ENCODE data around the gene LCN12.
A peak's percentile ranks its signal among the peaks of the same experiment; 100 is the strongest.

The LCN12 gene

DNA sequence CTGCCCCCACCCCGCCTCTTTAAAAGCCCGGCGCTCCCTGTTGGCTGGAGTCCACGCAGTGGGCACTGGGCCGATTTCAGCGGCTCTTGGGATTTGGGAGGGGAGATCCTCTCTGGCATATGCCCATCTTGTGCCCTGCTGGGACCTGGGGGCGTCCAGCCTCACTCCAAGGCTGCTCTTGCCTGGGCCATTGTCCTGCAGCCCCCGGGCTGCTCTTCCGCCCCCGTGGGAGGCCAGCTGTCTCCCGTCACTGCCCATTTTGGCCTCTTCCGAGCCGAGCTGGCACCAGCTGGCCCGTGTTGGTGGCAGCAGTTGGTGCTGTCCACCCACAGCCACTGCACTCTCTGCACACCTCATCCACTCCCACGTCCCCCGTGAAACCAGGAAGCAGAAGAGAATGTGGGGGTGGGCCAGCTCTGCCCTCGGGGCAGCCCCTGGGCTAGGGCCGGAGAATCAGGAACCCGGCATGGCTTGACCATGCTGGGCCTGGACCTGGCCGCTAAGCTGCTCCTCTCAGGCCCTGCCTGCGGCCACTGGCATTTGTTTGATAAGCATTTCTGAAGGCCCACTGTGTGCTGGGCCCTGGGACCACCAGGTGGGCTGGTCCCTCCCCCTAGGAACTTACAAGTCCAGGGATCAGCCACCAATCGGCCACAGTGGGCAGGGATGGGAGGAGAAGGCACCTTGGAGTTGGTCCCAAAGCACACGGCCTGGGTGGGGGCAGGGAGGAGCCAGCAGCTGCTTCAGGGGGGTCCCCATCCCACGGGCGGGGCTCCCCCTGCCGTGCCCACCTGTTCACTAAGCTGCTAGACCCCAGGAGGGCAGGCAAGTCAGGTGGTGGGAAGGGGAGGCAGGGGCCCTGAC is 4.8 kb upstream of the LCN12 start:
- no peaks in the 10 kb centered on the region for H3K9me3 ChIP-seq (ENCODE audit: insufficient read depth, low read length)
- no peaks in the 10 kb centered on the region for H3K27me3 ChIP-seq (ENCODE audit: insufficient read depth, insufficient read length)
- H3K4me1 ChIP-seq (ENCODE audit: insufficient read depth, insufficient read length), result peaks cover 32% of the 10 kb centered on the region
- DNase-seq (ENCODE audit: low read depth, low spot score), result no peak
- H3K4me3 ChIP-seq (ENCODE audit: insufficient read length, low read depth), result no peak overlapping the region
- TF ChIP-seq SUZ12 (IDR thresholded peaks at IDR 0.05; ENCODE audit: extremely low read depth, insufficient read depth, insufficient read length) (no peak), YY1 (IDR thresholded peaks at IDR 0.05; ENCODE audit: insufficient read depth, insufficient read length) (no peak), ZNF274 (IDR thresholded peaks at IDR 0.05; ENCODE audit: low read depth, low read length) (no peak)
- H3K36me3 ChIP-seq (ENCODE audit: insufficient read depth, insufficient read length, low read length), result peaks cover 13% of the 10 kb centered on the region
- no peak overlapping the region for H3K9ac ChIP-seq (ENCODE audit: insufficient read length, low read depth)

DNA sequence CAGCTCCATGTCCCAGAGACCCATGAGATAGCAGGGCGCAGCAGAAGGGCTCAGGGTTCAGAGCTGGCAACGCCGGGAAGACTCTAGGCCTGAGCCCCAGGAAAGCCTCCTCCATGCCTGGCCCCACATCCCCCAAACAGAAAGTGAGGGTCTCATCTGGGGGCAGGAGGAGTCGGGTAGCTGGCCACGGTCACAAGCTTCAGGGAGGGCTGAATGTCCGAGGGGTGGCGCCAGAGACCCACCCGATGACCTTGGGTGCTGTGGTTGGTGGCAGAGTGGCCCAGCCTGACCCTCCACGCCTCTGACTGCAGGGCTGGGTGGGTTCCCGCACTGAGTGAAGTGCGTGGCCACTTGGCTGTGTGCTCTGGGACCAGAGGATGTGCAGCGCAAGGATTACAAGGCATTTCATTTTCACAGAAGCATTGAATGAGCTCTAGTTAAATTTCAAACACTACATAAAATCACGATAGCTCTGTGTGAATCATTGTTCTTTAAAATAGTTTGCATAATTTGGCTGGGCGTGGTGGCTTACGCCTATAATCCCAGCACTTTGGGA is 4.0 kb upstream of the LCN12 start:
- Histone ChIP-seq H3K9me3 (ENCODE audit: insufficient read depth, low read length) (no peaks in the 10 kb centered on the region), H3K36me3 (ENCODE audit: insufficient read depth, insufficient read length, low read length) (peaks cover 5% of the 10 kb centered on the region), H3K4me1 (ENCODE audit: insufficient read depth, insufficient read length) (peaks cover 32% of the 10 kb centered on the region), H3K4me3 (ENCODE audit: insufficient read length, low read depth) (no peak overlapping the region), H3K9ac (ENCODE audit: insufficient read length, low read depth) (no peak overlapping the region), H3K27me3 (ENCODE audit: insufficient read depth, insufficient read length) (no peaks in the 10 kb centered on the region)
- DNase-seq (ENCODE audit: low read depth, low spot score), result no peak
- no peak for TF ChIP-seq ZNF274 (IDR thresholded peaks at IDR 0.05; ENCODE audit: low read depth, low read length)
- no peak for TF ChIP-seq SUZ12 (IDR thresholded peaks at IDR 0.05; ENCODE audit: extremely low read depth, insufficient read depth, insufficient read length)
- no peak for TF ChIP-seq YY1 (IDR thresholded peaks at IDR 0.05; ENCODE audit: insufficient read depth, insufficient read length)

DNA sequence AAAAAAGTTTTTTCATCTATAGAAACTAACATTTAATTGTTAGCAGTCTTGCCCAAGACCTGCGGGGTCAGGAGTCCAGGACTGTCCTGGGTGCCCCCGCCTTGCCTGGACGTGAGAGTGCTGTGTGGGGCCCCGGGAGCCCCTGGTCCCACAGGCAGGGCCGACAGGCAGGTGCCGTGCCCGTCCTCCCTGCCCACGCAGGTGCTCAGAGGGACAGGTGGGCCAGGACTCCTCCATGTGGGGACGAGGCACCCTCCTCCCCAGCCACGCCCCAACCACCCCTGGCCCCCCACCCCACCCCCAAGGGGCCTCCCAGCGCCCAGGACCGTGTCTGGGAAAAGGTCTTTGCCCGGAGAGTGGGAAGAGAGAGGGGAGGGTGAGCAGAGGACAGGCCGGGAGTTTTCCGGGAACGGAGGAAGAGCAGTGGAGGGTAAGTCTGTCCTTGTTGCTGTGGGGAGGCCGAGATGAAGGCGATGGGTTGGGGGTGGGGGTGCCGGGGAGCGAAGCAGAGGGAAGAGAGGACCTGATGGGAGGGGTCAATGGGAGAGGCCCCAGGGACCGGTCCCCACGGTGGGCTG is 2.7 kb upstream of the LCN12 start:
- H3K27me3 ChIP-seq (ENCODE audit: insufficient read depth, insufficient read length), result no peaks in the 10 kb centered on the region
- DNase-seq (ENCODE audit: low read depth, low spot score), result no peak
- H3K4me1 ChIP-seq (ENCODE audit: insufficient read depth, insufficient read length), result peaks cover 30% of the 10 kb centered on the region
- peak overlapping the region; percentile 77 for H3K4me3 ChIP-seq (ENCODE audit: insufficient read length, low read depth)
- H3K36me3 ChIP-seq (ENCODE audit: insufficient read depth, insufficient read length, low read length), result no peaks in the 10 kb centered on the region
- peak overlapping the region; percentile 74 for H3K9ac ChIP-seq (ENCODE audit: insufficient read length, low read depth)
- no peaks in the 10 kb centered on the region for H3K9me3 ChIP-seq (ENCODE audit: insufficient read depth, low read length)
- TF ChIP-seq SUZ12 (IDR thresholded peaks at IDR 0.05; ENCODE audit: extremely low read depth, insufficient read depth, insufficient read length), result no peak
- no peak for TF ChIP-seq YY1 (IDR thresholded peaks at IDR 0.05; ENCODE audit: insufficient read depth, insufficient read length)
- no peak for TF ChIP-seq ZNF274 (IDR thresholded peaks at IDR 0.05; ENCODE audit: low read depth, low read length)

DNA sequence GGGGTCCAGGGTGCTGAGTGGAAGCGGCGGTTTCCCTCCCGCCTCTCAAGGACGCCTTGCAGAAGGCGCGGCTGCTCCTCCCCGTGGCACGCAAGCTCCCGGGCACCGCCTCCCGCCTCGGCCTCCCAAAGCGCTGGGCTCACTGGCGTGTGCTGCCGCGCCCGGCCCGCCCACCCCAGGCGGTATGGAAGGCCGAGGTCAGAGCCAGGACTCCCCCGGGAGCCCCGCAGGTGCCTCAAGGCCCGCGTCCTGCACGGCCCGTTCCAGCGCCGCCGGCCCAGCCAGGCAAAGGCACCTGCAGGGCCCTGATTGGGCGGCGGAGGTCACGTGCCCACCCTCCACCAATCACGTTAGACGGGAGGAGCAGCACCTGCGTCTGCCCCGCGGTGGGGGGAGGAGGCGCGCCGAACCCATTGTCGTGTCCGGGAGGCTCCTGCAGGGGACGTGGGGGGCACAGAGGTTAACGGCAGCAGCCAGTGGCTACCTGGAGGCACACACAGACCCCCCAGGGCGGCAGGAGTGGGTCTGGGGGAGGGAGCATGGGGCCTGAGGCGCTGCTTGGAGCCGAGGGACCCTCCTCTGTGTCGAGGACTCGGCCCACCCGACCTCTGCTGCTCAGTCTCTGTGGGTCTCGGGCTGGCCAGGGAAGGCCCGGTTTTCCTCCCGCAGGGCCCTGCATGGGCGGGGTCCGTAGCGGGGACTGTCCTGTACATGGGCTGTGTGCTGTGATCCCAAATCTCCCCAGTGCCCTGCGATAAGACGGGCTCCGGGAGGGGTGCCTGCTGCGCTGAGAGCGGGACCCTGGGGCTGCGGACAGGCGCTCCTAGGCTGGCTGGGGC is 2.0 kb upstream of the LCN12 start:
- peak overlapping the region; percentile 77 for H3K4me3 ChIP-seq (ENCODE audit: insufficient read length, low read depth)
- no peaks in the 10 kb centered on the region for H3K36me3 ChIP-seq (ENCODE audit: insufficient read depth, insufficient read length, low read length)
- no peaks in the 10 kb centered on the region for H3K9me3 ChIP-seq (ENCODE audit: insufficient read depth, low read length)
- H3K27me3 ChIP-seq (ENCODE audit: insufficient read depth, insufficient read length), result no peaks in the 10 kb centered on the region
- TF ChIP-seq ZNF274 (IDR thresholded peaks at IDR 0.05; ENCODE audit: low read depth, low read length) (no peak), YY1 (IDR thresholded peaks at IDR 0.05; ENCODE audit: insufficient read depth, insufficient read length) (no peak), SUZ12 (IDR thresholded peaks at IDR 0.05; ENCODE audit: extremely low read depth, insufficient read depth, insufficient read length) (no peak)
- peaks cover 27% of the 10 kb centered on the region for H3K4me1 ChIP-seq (ENCODE audit: insufficient read depth, insufficient read length)
- peak; percentile 89 for DNase-seq (ENCODE audit: low read depth, low spot score)
- H3K9ac ChIP-seq (ENCODE audit: insufficient read length, low read depth), result peak overlapping the region; percentile 96

DNA sequence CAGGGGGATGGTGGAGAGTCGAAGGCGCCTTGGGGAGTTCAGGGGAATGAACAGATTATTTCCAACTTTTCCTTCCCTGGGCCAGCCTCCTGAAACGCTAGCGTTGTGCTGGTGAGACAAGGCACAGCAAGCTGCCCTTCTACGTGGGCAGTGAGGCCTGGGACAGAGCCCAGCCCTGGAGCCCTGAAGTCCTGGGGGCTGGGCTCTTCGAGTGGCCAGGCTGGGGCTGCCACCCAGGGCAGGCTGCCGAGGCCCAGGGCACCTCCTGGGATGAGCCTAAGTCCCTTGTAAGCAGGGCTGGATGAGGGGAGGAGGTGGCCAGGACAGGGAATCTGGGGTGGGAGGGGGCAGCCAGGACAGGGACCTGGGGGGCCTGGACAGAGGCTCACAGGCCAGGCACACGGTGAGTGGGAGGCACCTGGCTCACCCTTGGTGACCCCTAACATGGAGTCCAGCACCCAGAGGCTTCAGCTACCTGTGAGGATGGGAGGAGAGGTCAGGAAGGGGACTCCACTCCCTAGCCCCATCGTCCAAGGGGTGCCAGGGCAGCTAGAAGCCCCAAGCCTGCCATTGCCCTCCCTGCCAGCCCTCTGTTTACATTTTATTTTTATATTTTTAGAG is 1.3 kb upstream of the LCN12 start:
- H3K9me3 ChIP-seq (ENCODE audit: insufficient read depth, low read length), result no peaks in the 10 kb centered on the region
- H3K4me1 ChIP-seq (ENCODE audit: insufficient read depth, insufficient read length), result peaks cover 21% of the 10 kb centered on the region
- peak overlapping the region; percentile 77 for H3K4me3 ChIP-seq (ENCODE audit: insufficient read length, low read depth)
- TF ChIP-seq YY1 (IDR thresholded peaks at IDR 0.05; ENCODE audit: insufficient read depth, insufficient read length) (no peak), ZNF274 (IDR thresholded peaks at IDR 0.05; ENCODE audit: low read depth, low read length) (no peak), SUZ12 (IDR thresholded peaks at IDR 0.05; ENCODE audit: extremely low read depth, insufficient read depth, insufficient read length) (no peak)
- H3K36me3 ChIP-seq (ENCODE audit: insufficient read depth, insufficient read length, low read length), result no peaks in the 10 kb centered on the region
- H3K27me3 ChIP-seq (ENCODE audit: insufficient read depth, insufficient read length), result peaks cover 2% of the 10 kb centered on the region
- DNase-seq (ENCODE audit: low read depth, low spot score), result no peak
- peak overlapping the region; percentile 96 for H3K9ac ChIP-seq (ENCODE audit: insufficient read length, low read depth)

- H3K36me3 ChIP-seq (ENCODE audit: insufficient read depth, insufficient read length, low read length), result no peaks in the 10 kb centered on the region
- no peak for DNase-seq (ENCODE audit: low read depth, low spot score)
- peaks cover 5% of the 10 kb centered on the region for H3K27me3 ChIP-seq (ENCODE audit: insufficient read depth, insufficient read length)
- peak overlapping the region; percentile 50 for H3K9ac ChIP-seq (ENCODE audit: insufficient read length, low read depth)
- peaks cover 16% of the 10 kb centered on the region for H3K4me1 ChIP-seq (ENCODE audit: insufficient read depth, insufficient read length)
- TF ChIP-seq SUZ12 (IDR thresholded peaks at IDR 0.05; ENCODE audit: extremely low read depth, insufficient read depth, insufficient read length), result no peak
- TF ChIP-seq ZNF274 (IDR thresholded peaks at IDR 0.05; ENCODE audit: low read depth, low read length), result no peak
- no peak for TF ChIP-seq YY1 (IDR thresholded peaks at IDR 0.05; ENCODE audit: insufficient read depth, insufficient read length)
- no peaks in the 10 kb centered on the region for H3K9me3 ChIP-seq (ENCODE audit: insufficient read depth, low read length)
- no peak overlapping the region for H3K4me3 ChIP-seq (ENCODE audit: insufficient read length, low read depth)
These were observed 313 bp downstream of the LCN12 start for GRCh38 chr9:136952321-136952850.
